Small intestine (tissue), 7 donors: Measurements from ENCODE around the gene GGCT. TPM values are rescaled to one million over a fixed set of nuclear protein-coding genes. Genes with fewer than 3 reads are reported as not detected.
A peak's percentile ranks its signal among the peaks of the same experiment; 100 is the strongest.

ENCODE experiments used
- DNase-seq, 2 donors: peaks; one replicate each; pipeline versions ENCODE4 v3.0.0 to v3.0.0-alpha.2; 2013
- FAIRE-seq: peaks from 2 replicates; lab custom pipeline; 2012; peaks lifted over from hg19 to GRCh38; lab: Jason Lieb, UNC
- H3K27ac ChIP-seq, 3 donors: one replicate each; pipeline ENCODE4 v1.5.1; 2013; ENCODE audit warnings: low read length in 2 of 3, mild to moderate bottlenecking in 2 of 3, control low read depth in 1 of 3, inconsistent platforms in 1 of 3, low read depth in 1 of 3, moderate library complexity in 1 of 3
- H3K27me3 ChIP-seq, 3 donors: one replicate each; pipeline ENCODE4 v1.6.1; 2013; ENCODE audit warnings: low read length in 3 of 3, inconsistent platforms in 1 of 3; ENCODE audit not compliant: control insufficient read depth in 3 of 3, insufficient read depth in 3 of 3
- H3K36me3 ChIP-seq, 3 donors: one replicate each; pipeline ENCODE4 v1.6.1; 2013; ENCODE audit warnings: low read length in 3 of 3, inconsistent platforms in 1 of 3, low read depth in 1 of 3, mild to moderate bottlenecking in 1 of 3, moderate library complexity in 1 of 3; ENCODE audit not compliant: control insufficient read depth in 3 of 3, insufficient read depth in 2 of 3
- H3K4me1 ChIP-seq, 3 donors: one replicate each; pipeline ENCODE4 v1.6.1; 2013; ENCODE audit warnings: low read length in 2 of 3, inconsistent platforms in 1 of 3, low read depth in 1 of 3, mild to moderate bottlenecking in 1 of 3, moderate library complexity in 1 of 3; ENCODE audit not compliant: control insufficient read depth in 3 of 3, insufficient read depth in 2 of 3
- H3K4me3 ChIP-seq, 3 donors: one replicate each; pipeline ENCODE4 v1.5.1; 2013; ENCODE audit warnings: low read length in 3 of 3, control low read depth in 1 of 3, inconsistent platforms in 1 of 3, low read depth in 1 of 3, mild to moderate bottlenecking in 1 of 3, moderate library complexity in 1 of 3
- H3K9me3 ChIP-seq, 2 donors: one replicate each; pipeline ENCODE4 v1.6.1; 2013; ENCODE audit warnings: low read depth in 1 of 2, low read length in 1 of 2; ENCODE audit not compliant: control insufficient read depth in 2 of 2, insufficient read depth in 1 of 2
- WGBS, 3 donors: extraction: QIAGEN DNeasy Blood & Tissue Kit; methylation state at CpG; one replicate each; pipeline ENCODE4 v1.1.7; 2013; 5-methylcytosine and 5-hydroxymethylcytosine counted together
- polyA plus RNA-seq, 4 donors: library from polyadenylated mRNA; stranded (reverse) in 3 of 4; unstranded in 1 of 4; fragments of 200-250 nt in 3 of 4; fragments of 120-200 nt in 1 of 4; gene quantifications; one replicate each; pipeline versions ENCODE4 v1.2.1 to v1.2.3, GENCODE V29; 2013
- donor health status: healthy with polysubstance abuse.
- donor health status: control.
- donor health status: control.
- donor health status: Bipolar disorder and iron deficiency.
- donor health status: healthy.

GGCT gene
- polyA plus RNA-seq, 4 donors = 57.3 to 105 (median 70.5) TPM

- H3K9me3 ChIP-seq = no peaks in the 10 kb centered on the region
- H3K27me3 ChIP-seq = no peaks in the 10 kb centered on the region
- H3K4me1 ChIP-seq = peaks cover 0 to 16% (median 14%) of the 10 kb centered on the region in 3 donors
- 96 to 100% (median 97%) methylated on average over 1 of the region's 1 CpG for WGBS, 3 donors
- DNase-seq (no peak), FAIRE-seq (no peak)
- H3K27ac ChIP-seq = no peak overlapping the region
- peaks cover 0 to 8% (median 0%) of the 10 kb centered on the region in 3 donors for H3K36me3 ChIP-seq
- H3K4me3 ChIP-seq = no peak overlapping the region
Measured at GRCh38 chr7:30462179-30462578, 42.5 kb downstream of the GGCT start.

- FAIRE-seq = no peak
Measured at GRCh38 chr7:30460246-30460633, 44.4 kb downstream of the GGCT start.

GRCh38 chr7:30459591-30460245 is 44.9 kb downstream of the GGCT start:
- Histone ChIP-seq H3K4me3 (no peak overlapping the region), H3K27ac (peak overlapping the region in 2 of 3 donors; percentile 47 to 72), H3K36me3 (peaks cover 3 to 29% (median 5%) of the 10 kb centered on the region in 3 donors), H3K4me1 (peaks cover 0 to 16% (median 8%) of the 10 kb centered on the region in 3 donors), H3K27me3 (no peaks in the 10 kb centered on the region), H3K9me3 (no peaks in the 10 kb centered on the region)
- FAIRE-seq (no peak), DNase-seq (peak; percentile 18 to 91)
- WGBS, 3 donors = 18 to 38% (median 38%) methylated on average over 9 of the region's 9 CpGs

More at GRCh38 chr7:30460246-30460633, 44.4 kb downstream of the GGCT start:
- WGBS, 3 donors = 45 to 69% (median 65%) methylated on average over 4 of the region's 4 CpGs
- Histone ChIP-seq H3K4me3 (no peak overlapping the region), H3K4me1 (peaks cover 0 to 16% (median 11%) of the 10 kb centered on the region in 3 donors), H3K27me3 (no peaks in the 10 kb centered on the region), H3K27ac (peak overlapping the region in 2 of 3 donors; percentile 47 to 72), H3K9me3 (no peaks in the 10 kb centered on the region), H3K36me3 (peaks cover 3 to 24% (median 5%) of the 10 kb centered on the region in 3 donors)
- no peak for DNase-seq

- no peak overlapping the region for H3K27ac ChIP-seq
- no peaks in the 10 kb centered on the region for H3K9me3 ChIP-seq
- DNase-seq = no peak
- peaks cover 0 to 16% (median 8%) of the 10 kb centered on the region in 3 donors for H3K4me1 ChIP-seq
- no peak overlapping the region for H3K4me3 ChIP-seq
- no peaks in the 10 kb centered on the region for H3K27me3 ChIP-seq
- 62 to 88% (median 80%) methylated on average over 1 of the region's 1 CpG for WGBS, 3 donors
- H3K36me3 ChIP-seq = peaks cover 3 to 33% (median 5%) of the 10 kb centered on the region in 3 donors
- FAIRE-seq = no peak
Measured at GRCh38 chr7:30458311-30458710, 46.3 kb downstream of the GGCT start.

- 69 to 85% (median 79%) methylated on average over 3 of the region's 3 CpGs for WGBS, 3 donors
- FAIRE-seq (no peak), DNase-seq (no peak)
- H3K27me3 ChIP-seq = no peaks in the 10 kb centered on the region
- no peaks in the 10 kb centered on the region for H3K9me3 ChIP-seq
- no peak overlapping the region for H3K27ac ChIP-seq
- H3K4me1 ChIP-seq = no peaks in the 10 kb centered on the region
- H3K4me3 ChIP-seq = no peak overlapping the region
- peaks cover 3 to 68% (median 5%) of the 10 kb centered on the region in 3 donors for H3K36me3 ChIP-seq
Measured at GRCh38 chr7:30453921-30454320, 50.7 kb downstream of the GGCT start.

- no peaks in the 10 kb centered on the region for H3K27me3 ChIP-seq
- no peak overlapping the region for H3K4me3 ChIP-seq
- whole genome bisulfite sequencing, 3 donors = 95 to 97% (median 96%) methylated on average over 8 of the region's 8 CpGs
- H3K36me3 ChIP-seq = peaks cover 3 to 68% (median 5%) of the 10 kb centered on the region in 3 donors
- FAIRE-seq (no peak), DNase-seq (no peak)
- no peak overlapping the region for H3K27ac ChIP-seq
- no peaks in the 10 kb centered on the region for H3K9me3 ChIP-seq
- no peaks in the 10 kb centered on the region for H3K4me1 ChIP-seq
Measured at GRCh38 chr7:30453016-30453415, 51.6 kb downstream of the GGCT start.

GRCh38 chr7:30452280-30452930 is 52.2 kb downstream of the GGCT start:
- Histone ChIP-seq H3K36me3 (peaks cover 3 to 71% (median 5%) of the 10 kb centered on the region in 3 donors), H3K4me3 (no peak overlapping the region), H3K27ac (no peak overlapping the region), H3K9me3 (no peaks in the 10 kb centered on the region), H3K4me1 (no peaks in the 10 kb centered on the region), H3K27me3 (no peaks in the 10 kb centered on the region)
- DNase-seq = no peak
- WGBS, 3 donors = 91 to 94% (median 94%) methylated on average over 24 to 27 of the region's 27 CpGs
- no peak for FAIRE-seq

GRCh38 chr7:30451539-30452279 is 52.9 kb downstream of the GGCT start:
- WGBS, 3 donors = 89 to 95% (median 94%) methylated on average over 28 to 29 of the region's 29 CpGs
- no peak for FAIRE-seq

More at GRCh38 chr7:30451539-30452279, 52.9 kb downstream of the GGCT start:
- no peaks in the 10 kb centered on the region for H3K4me1 ChIP-seq
- H3K36me3 ChIP-seq = peaks cover 3 to 75% (median 5%) of the 10 kb centered on the region in 3 donors
- DNase-seq = no peak
- H3K27me3 ChIP-seq = no peaks in the 10 kb centered on the region
- H3K4me3 ChIP-seq = no peak overlapping the region
- H3K27ac ChIP-seq = no peak overlapping the region
- H3K9me3 ChIP-seq = no peaks in the 10 kb centered on the region
